ENCODE data around the gene DMD. TPM values are rescaled to one million over a fixed set of nuclear protein-coding genes. Genes with fewer than 3 reads are reported as not detected.

DMD gene
- total and polyA plus RNA-seq, 9 donors: 14.0 to 70.5 (median 37.6) TPM

DNA sequence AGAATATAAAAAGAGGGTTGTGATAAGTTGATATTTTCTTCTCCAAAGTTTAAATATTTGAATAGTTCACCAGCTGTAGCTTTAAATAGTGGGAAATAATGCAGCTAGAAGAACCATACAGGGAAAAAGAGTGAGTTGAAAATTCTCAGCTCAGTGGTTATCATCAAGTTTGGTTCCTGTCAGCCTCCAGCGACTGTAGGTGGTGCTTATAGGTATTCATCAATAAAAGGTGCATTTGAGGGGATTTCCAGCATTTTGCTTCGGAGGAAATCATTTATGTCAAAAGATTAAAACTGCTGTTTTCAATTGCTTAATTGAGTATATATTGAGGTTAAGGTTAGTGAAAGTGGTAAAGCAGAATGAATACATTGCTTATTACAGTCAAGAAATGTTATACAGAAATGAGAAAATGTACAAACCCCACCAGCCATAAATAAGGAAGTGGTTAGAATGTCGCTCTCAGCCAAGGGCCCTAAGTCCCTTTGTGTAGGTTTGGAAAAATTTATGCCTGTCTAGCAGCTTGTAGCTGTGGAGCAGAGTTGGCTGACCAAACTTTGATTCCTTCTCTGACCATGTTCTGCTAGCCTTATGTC, 1606.6 kb downstream of the DMD start:
- Histone ChIP-seq H3K27ac (no peak overlapping the region), H3K4me1 (ENCODE audit: insufficient read depth) (no peaks in the 10 kb centered on the region), H3K36me3 (no peaks in the 10 kb centered on the region), H3K4me3 (no peak overlapping the region), H3K27me3 (no peaks in the 10 kb centered on the region), H3K9me3 (no peaks in the 10 kb centered on the region)
- no peak for DNase-seq
- WGBS, 3 donors: 65 to 66% (median 66%) methylated on average over 3 of the region's 3 CpGs
- intact Hi-C loops (cut with DNase I): no loop called here
- TF ChIP-seq EP300 (IDR thresholded peaks at IDR 0.05) (no peak), POLR2A (IDR thresholded peaks at IDR 0.05) (no peak)
- TF ChIP-seq, protein P1, sequence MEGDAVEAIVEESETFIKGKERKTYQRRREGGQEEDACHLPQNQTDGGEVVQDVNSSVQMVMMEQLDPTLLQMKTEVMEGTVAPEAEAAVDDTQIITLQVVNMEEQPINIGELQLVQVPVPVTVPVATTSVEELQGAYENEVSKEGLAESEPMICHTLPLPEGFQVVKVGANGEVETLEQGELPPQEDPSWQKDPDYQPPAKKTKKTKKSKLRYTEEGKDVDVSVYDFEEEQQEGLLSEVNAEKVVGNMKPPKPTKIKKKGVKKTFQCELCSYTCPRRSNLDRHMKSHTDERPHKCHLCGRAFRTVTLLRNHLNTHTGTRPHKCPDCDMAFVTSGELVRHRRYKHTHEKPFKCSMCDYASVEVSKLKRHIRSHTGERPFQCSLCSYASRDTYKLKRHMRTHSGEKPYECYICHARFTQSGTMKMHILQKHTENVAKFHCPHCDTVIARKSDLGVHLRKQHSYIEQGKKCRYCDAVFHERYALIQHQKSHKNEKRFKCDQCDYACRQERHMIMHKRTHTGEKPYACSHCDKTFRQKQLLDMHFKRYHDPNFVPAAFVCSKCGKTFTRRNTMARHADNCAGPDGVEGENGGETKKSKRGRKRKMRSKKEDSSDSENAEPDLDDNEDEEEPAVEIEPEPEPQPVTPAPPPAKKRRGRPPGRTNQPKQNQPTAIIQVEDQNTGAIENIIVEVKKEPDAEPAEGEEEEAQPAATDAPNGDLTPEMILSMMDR (IDR thresholded peaks at IDR 0.05): no peak

DNA sequence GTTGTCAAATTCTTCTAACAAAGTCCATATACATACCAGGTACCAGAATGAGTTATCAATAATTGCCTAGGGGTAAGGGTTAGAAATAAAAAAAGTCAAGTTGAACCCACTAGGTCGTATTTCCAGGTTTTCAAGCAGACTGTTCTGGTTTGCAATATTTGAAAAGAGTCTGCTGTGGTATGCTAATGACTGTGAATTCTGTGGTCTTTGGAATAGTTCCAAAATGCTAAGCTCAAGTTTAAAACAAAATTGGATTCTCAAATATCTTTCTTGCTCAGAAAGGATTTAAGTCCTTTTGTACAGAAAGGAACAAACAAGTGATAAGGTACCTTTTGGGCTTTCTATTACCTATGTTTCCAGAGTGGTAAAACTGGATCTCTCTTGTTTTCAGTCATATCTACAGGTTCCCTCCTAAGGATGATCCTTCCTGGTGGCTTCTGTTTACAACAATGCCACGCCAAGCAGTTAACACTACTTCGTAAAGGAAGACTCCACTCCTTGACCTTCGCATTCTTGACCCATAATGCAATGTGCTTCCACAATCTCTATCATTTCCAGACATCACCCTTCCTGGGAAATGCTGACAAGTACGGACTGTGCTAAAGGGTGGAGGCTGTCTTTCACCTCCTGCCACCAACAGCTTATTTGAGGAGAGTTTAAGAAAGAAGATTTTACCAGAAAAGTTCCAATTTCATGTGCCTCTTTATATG, 1607.8 kb downstream of the DMD start:
- DNase-seq: no peak
- Histone ChIP-seq H3K9me3 (no peaks in the 10 kb centered on the region), H3K4me3 (no peak overlapping the region), H3K4me1 (ENCODE audit: insufficient read depth) (no peaks in the 10 kb centered on the region), H3K27me3 (no peaks in the 10 kb centered on the region), H3K36me3 (no peaks in the 10 kb centered on the region), H3K27ac (no peak overlapping the region)
- WGBS, 3 donors: 32 to 46% (median 37%) methylated on average over 5 of the region's 5 CpGs
- no peak for TF ChIP-seq EP300 (IDR thresholded peaks at IDR 0.05)
- TF ChIP-seq POLR2A (IDR thresholded peaks at IDR 0.05): no peak
- TF ChIP-seq, protein P1 (IDR thresholded peaks at IDR 0.05): no peak
- intact Hi-C loops (cut with DNase I): no loop called here

DNA sequence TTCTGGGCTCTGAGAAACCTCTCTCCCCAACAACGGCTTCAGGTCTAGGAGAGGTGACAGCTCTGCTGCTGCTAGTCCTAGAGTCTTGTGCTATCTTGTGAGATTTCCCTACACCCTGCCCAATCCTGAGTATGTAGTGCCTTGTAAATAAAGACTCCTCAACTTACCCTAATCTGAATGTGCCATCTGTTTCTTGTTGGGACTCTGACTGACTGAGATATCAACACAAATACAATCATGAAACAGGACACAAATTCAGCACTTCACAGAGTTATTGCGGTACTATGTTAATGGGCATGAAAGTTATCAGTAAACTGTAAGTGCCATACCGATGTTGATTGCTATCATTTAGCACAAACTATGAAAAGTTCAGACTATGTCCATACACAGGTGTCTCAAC, 1610.5 kb downstream of the DMD start:
- intact Hi-C loops (cut with DNase I): no loop called here
- H3K27me3 ChIP-seq: no peaks in the 10 kb centered on the region
- no peaks in the 10 kb centered on the region for H3K36me3 ChIP-seq
- no peaks in the 10 kb centered on the region for H3K9me3 ChIP-seq
- no peak for DNase-seq
- WGBS, 3 donors: 84 to 88% (median 86%) methylated on average over 3 of the region's 3 CpGs
- H3K4me3 ChIP-seq: no peak overlapping the region
- no peak for TF ChIP-seq EP300 (IDR thresholded peaks at IDR 0.05)
- TF ChIP-seq POLR2A (IDR thresholded peaks at IDR 0.05): no peak
- TF ChIP-seq, protein P1 (IDR thresholded peaks at IDR 0.05): no peak
- no peak overlapping the region for H3K27ac ChIP-seq
- no peaks in the 10 kb centered on the region for H3K4me1 ChIP-seq (ENCODE audit: insufficient read depth)

DNA sequence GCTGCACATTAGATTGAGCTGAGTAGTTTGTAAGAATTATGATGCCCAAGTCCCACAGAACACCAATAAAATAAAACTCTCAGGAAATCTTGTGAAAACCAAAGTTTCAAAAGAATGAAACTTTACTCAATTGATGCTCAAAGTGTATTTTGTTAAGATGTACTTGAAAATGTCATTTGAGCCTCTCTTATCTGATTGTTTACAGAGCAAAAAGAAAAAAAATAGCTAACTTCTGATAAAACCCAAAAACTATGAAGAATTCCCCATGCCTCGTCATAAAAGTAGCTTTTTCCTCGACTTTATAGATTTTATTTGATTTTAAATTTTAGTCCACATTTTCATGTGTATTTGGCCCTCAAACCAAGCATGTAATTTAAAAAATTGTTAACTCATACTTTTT, 1618.0 kb downstream of the DMD start:
- no peaks in the 10 kb centered on the region for H3K36me3 ChIP-seq
- DNase-seq: no peak
- 70 to 76% (median 70%) methylated on average over 2 of the region's 2 CpGs for WGBS, 3 donors
- H3K27me3 ChIP-seq: no peaks in the 10 kb centered on the region
- intact Hi-C loops (cut with DNase I): no loop called here
- no peak overlapping the region for H3K4me3 ChIP-seq
- H3K9me3 ChIP-seq: no peaks in the 10 kb centered on the region
- H3K4me1 ChIP-seq (ENCODE audit: insufficient read depth): no peaks in the 10 kb centered on the region
- TF ChIP-seq POLR2A (IDR thresholded peaks at IDR 0.05) (no peak), EP300 (IDR thresholded peaks at IDR 0.05) (no peak)
- no peak overlapping the region for H3K27ac ChIP-seq

DNA sequence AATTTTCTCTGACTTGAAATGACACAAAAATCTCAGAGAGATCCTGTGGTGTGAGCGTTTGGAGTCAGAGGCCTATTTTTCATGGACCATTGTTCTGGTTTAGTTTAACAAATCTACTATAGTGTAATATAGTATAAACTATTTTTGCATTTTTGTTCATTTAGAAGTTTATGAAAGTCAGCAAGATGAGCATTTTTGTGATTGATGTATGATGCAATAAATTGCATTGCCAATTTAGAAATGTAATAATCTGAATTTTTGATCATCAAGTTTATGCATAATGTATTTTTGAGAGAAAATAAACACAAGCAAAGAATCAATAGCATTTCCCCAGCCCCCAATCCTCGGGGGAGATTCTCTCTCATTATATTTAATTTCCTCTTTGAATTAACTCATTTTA, 1620.0 kb downstream of the DMD start:
- H3K36me3 ChIP-seq: no peaks in the 10 kb centered on the region
- H3K9me3 ChIP-seq: no peaks in the 10 kb centered on the region
- no peaks in the 10 kb centered on the region for H3K27me3 ChIP-seq
- TF ChIP-seq POLR2A (IDR thresholded peaks at IDR 0.05) (no peak), EP300 (IDR thresholded peaks at IDR 0.05) (no peak)
- TF ChIP-seq, protein P1 (IDR thresholded peaks at IDR 0.05): no peak
- no peak overlapping the region for H3K4me3 ChIP-seq
- no peak for DNase-seq
- intact Hi-C loops (cut with DNase I): no loop called here
- WGBS, 3 donors: 62 to 64% (median 62%) methylated on average over 2 of the region's 2 CpGs
- no peaks in the 10 kb centered on the region for H3K4me1 ChIP-seq (ENCODE audit: insufficient read depth)
- no peak overlapping the region for H3K27ac ChIP-seq

All from ovary (tissue), 9 donors.